HCT116 (cell line): ENCODE data around the gene KCNIP4. TPM values are rescaled to one million over a fixed set of nuclear protein-coding genes. Genes with fewer than 3 reads are reported as not detected.

Experiments
- ATAC-seq: fragments of 200-7000 bp; cut with Tn5 transposase; 2 replicates; pipeline ENCODE4 v1.9.1; 2020; ENCODE audit warnings: mild to moderate bottlenecking, moderate library complexity
- BruUV-seq: library from RNA; stranded (reverse); fragments of 400-500 nt; replicated peaks from 2 replicates; lab custom pipeline; 2021; lab: Mats Ljungman, UMichigan
- CTCF ChIA-PET: fragments of 300-600 bp; sonication (Branson Sonifier 250); formaldehyde crosslinking; loops from one replicate; lab custom pipeline; 2021; ENCODE audit warnings: antibody characterized with exemption; lab: Charles Lee
- POLR2A ChIA-PET: fragments of 300-600, 350-600 bp; sonication (Branson Sonifier 250); formaldehyde crosslinking; loops from one replicate; lab custom pipeline; 2021; ENCODE audit warnings: antibody characterized with exemption; lab: Charles Lee
- RAD21 ChIA-PET, 2 experiments: fragments of 300-600 bp; sonication (Branson Sonifier 250); formaldehyde crosslinking; loops; one replicate each; lab custom pipeline; 2023; ENCODE audit warnings: low total read pairs in 2 of 2; ENCODE audit not compliant: uncharacterized antibody in 2 of 2, unreplicated experiment in 2 of 2, low non-redundant PET in 1 of 2; lab: Charles Lee
- DNase-seq: peaks from one replicate; pipeline ENCODE4 v3.0.0-alpha.2; 2010; ENCODE audit warnings: low read depth, low spot score
- H2AFZ ChIP-seq: fragments of 200-600 bp; shearing (Covaris generic), sonication (generic); 2 replicates; pipeline ENCODE4 v1.6.1; 2017; ENCODE audit warnings: low read depth, mixed run types, mixed read lengths, antibody characterized with exemption, low read length; ENCODE audit not compliant: poor library complexity, severe bottlenecking
- H3K27ac ChIP-seq: 2 replicates; pipeline ENCODE4 v1.5.1; 2012; ENCODE audit warnings: low read depth, low read length
- H3K27me3 ChIP-seq: fragments of 200-600 bp; sonication (generic); 2 replicates; pipeline ENCODE4 v1.6.1; 2016; ENCODE audit warnings: mixed run types, low read length, mixed read lengths; ENCODE audit not compliant: insufficient read depth
- H3K36me3 ChIP-seq, 2 experiments: fragments of 200-500 bp in 1 of 2; fragments of 200-600 bp in 1 of 2; sonication (Bioruptor generic) in 1 of 2; sonication (generic) in 1 of 2; 2 replicates each; pipeline versions ENCODE4 v1.5.1 to v1.6.1; 2014 to 2016; ENCODE audit warnings: low read length in 2 of 2, inconsistent platforms in 1 of 2, mixed read lengths in 1 of 2, mixed run types in 1 of 2; ENCODE audit not compliant: insufficient read depth in 2 of 2, control insufficient read depth in 1 of 2
- H3K4me1 ChIP-seq, 2 experiments: fragments of 200-600 bp in 1 of 2; sonication (generic) in 1 of 2; 2 replicates each; pipeline versions ENCODE4 v1.5.1 to v1.6.1; 2012 to 2017; ENCODE audit warnings: low read length in 2 of 2, inconsistent platforms in 1 of 2, mild to moderate bottlenecking in 1 of 2, mixed read lengths in 1 of 2, mixed run types in 1 of 2, moderate library complexity in 1 of 2; ENCODE audit not compliant: insufficient read depth in 2 of 2, control insufficient read depth in 1 of 2
- H3K4me2 ChIP-seq: fragments of 200-600 bp; sonication (generic); 2 replicates; pipeline ENCODE4 v1.6.1; 2017; ENCODE audit warnings: mixed run types, low read length, mixed read lengths
- H3K4me3 ChIP-seq, 2 experiments: fragments of 200-600 bp in 1 of 2; sonication (generic) in 1 of 2; replicated peaks in 1 of 2; 2 replicates each; pipeline ENCODE4 v1.5.1; 2011 to 2016; ENCODE audit warnings: low read length in 2 of 2, control low read depth in 1 of 2, low read depth in 1 of 2, mild to moderate bottlenecking in 1 of 2, mixed read lengths in 1 of 2, mixed run types in 1 of 2
- H3K79me2 ChIP-seq: fragments of 200-600 bp; sonication (generic); 2 replicates; pipeline ENCODE4 v1.6.1; 2017; ENCODE audit warnings: mild to moderate bottlenecking, mixed run types, low read length, moderate library complexity, mixed read lengths; ENCODE audit not compliant: insufficient read depth
- H3K9ac ChIP-seq: fragments of 200-600 bp; sonication (generic); 2 replicates; pipeline ENCODE4 v1.6.1; 2016; ENCODE audit warnings: low read length, mixed read lengths
- H3K9me2 ChIP-seq: fragments of 200-600 bp; sonication (generic), shearing (Covaris generic); 2 replicates; pipeline ENCODE4 v1.6.1; 2017; ENCODE audit warnings: mixed run types, mild to moderate bottlenecking, moderate library complexity; ENCODE audit not compliant: insufficient read depth
- H3K9me3 ChIP-seq, 2 experiments: fragments of 200-500 bp in 1 of 2; fragments of 200-600 bp in 1 of 2; sonication (Bioruptor generic) in 1 of 2; sonication (generic) in 1 of 2; 2 replicates each; pipeline ENCODE4 v1.6.1; 2014 to 2017; ENCODE audit warnings: low read length in 2 of 2, mixed read lengths in 2 of 2, inconsistent platforms in 1 of 2, low read depth in 1 of 2, mild to moderate bottlenecking in 1 of 2, mixed run types in 1 of 2, moderate library complexity in 1 of 2; ENCODE audit not compliant: control insufficient read depth in 1 of 2, insufficient read depth in 1 of 2
- H4K20me1 ChIP-seq: fragments of 200-600 bp; sonication (generic), shearing (Covaris generic); 2 replicates; pipeline ENCODE4 v1.6.1; 2017; ENCODE audit warnings: mixed run types, mild to moderate bottlenecking, moderate library complexity; ENCODE audit not compliant: insufficient read depth
- CBX3 ChIP-seq: IDR thresholded peaks from 2 replicates; pipeline ENCODE4 v1.6.1; 2012; ENCODE audit warnings: low read depth
- CEBPB ChIP-seq: IDR thresholded peaks from 2 replicates; pipeline ENCODE4 v1.6.1; 2012; ENCODE audit warnings: low read depth
- FOSL1 ChIP-seq: IDR thresholded peaks from 2 replicates; pipeline ENCODE4 v1.6.1; 2012; ENCODE audit warnings: low read depth
- REST ChIP-seq: IDR thresholded peaks from 2 replicates; pipeline ENCODE4 v1.6.1; 2012; ENCODE audit warnings: low read depth
- YY1 ChIP-seq: IDR thresholded peaks from 2 replicates; pipeline ENCODE4 v1.6.1; 2011; ENCODE audit warnings: low read length, low read depth, moderate library complexity, mild to moderate bottlenecking; ENCODE audit not compliant: insufficient replicate concordance; ENCODE audit errors: extremely low read depth
- ZNF274 ChIP-seq: fragments of 200-500 bp; sonication (Bioruptor generic); IDR thresholded peaks from 2 replicates; pipeline ENCODE4 v1.6.1; 2014; ENCODE audit warnings: mild to moderate bottlenecking, low read depth, low read length, inconsistent platforms
- intact Hi-C: fragments of 100-400 bp; cut with micrococcal nuclease; formaldehyde crosslinking; loops from 2 replicates; pipeline ENCODE4 v1.10.0; 2022
- total RNA-seq: library from RNA; stranded (reverse); gene quantifications from one replicate; pipeline ENCODE4 v1.2.1, GENCODE V29; 2021; ENCODE audit not compliant: unreplicated experiment
- TF ChIP-seq, protein P1 (sequence below): IDR thresholded peaks from 2 replicates; pipeline ENCODE4 v1.6.1; 2012

Gene KCNIP4
- total RNA-seq, 1 experiment from 2014 or later = not detected

DNA sequence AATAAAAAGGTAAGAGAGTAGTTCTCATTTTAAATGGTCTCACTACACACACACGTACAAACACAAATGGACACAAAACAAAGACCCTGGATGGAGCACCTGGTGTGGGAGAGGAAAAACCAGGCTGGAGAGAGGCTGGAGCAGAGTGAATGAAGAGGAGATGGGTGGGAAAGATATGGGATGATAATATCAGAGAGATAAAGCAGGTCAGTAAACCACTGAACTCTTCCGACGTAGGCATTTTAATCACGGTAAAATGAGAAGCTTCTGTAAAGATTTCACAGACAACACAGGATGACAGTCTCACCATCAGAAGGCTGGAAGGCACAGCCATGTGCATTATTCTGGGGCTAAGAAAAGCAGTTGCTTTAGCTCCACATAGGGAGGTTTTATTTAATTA, 532.8 kb downstream of the KCNIP4 start:
- no peaks in the 10 kb centered on the region for H3K27me3 ChIP-seq
- no peaks in the 10 kb centered on the region for H3K36me3 ChIP-seq
- DNase-seq (no peak), ATAC-seq (no peak)
- H3K9me2 ChIP-seq = no peaks in the 10 kb centered on the region
- no peaks in the 10 kb centered on the region for H3K79me2 ChIP-seq
- H4K20me1 ChIP-seq = no peaks in the 10 kb centered on the region
- TF ChIP-seq CEBPB (no peak), REST (no peak)
- CTCF ChIA-PET = no interaction called here
- no peak overlapping the region for H2AFZ ChIP-seq
- BruUV-seq = no TSS peak
- POLR2A ChIA-PET = no interaction called here
- H3K4me2 ChIP-seq = no peak overlapping the region
- H3K4me1 ChIP-seq = no peaks in the 10 kb centered on the region
- RAD21 ChIA-PET = no interaction called here
- H3K27ac ChIP-seq = no peak overlapping the region
- H3K4me3 ChIP-seq = no peak overlapping the region
- no peak overlapping the region for H3K9ac ChIP-seq
- intact Hi-C loops = no loop called here
- peaks cover 0 to 20% of the 10 kb centered on the region in 2 experiments; a peak in 2 of 4 replicates for H3K9me3 ChIP-seq

GRCh38 chr4:21413807-21414370, 534.7 kb downstream of the KCNIP4 start:
- ChIA-PET RAD21 (no interaction called here), CTCF (no interaction called here), POLR2A (no interaction called here)
- no peaks in the 10 kb centered on the region for H3K79me2 ChIP-seq
- DNase-seq (no peak), ATAC-seq (no peak)
- H4K20me1 ChIP-seq = no peaks in the 10 kb centered on the region
- no peaks in the 10 kb centered on the region for H3K36me3 ChIP-seq
- H2AFZ ChIP-seq = no peak overlapping the region
- H3K9me3 ChIP-seq = peaks cover 0 to 20% of the 10 kb centered on the region in 2 experiments; a peak in 2 of 4 replicates
- no peak overlapping the region for H3K4me2 ChIP-seq
- H3K9ac ChIP-seq = no peak overlapping the region
- no peak for TF ChIP-seq CBX3
- TF ChIP-seq FOSL1 = no peak
- TF ChIP-seq, protein P1, sequence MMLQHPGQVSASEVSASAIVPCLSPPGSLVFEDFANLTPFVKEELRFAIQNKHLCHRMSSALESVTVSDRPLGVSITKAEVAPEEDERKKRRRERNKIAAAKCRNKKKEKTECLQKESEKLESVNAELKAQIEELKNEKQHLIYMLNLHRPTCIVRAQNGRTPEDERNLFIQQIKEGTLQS = no peak
- no peak for TF ChIP-seq ZNF274
- no peak for TF ChIP-seq YY1
- H3K4me1 ChIP-seq = no peaks in the 10 kb centered on the region
- no peak overlapping the region for H3K4me3 ChIP-seq
- no peaks in the 10 kb centered on the region for H3K9me2 ChIP-seq
- BruUV-seq = no TSS peak
- no peak overlapping the region for H3K27ac ChIP-seq
- intact Hi-C loops = no loop called here
- no peaks in the 10 kb centered on the region for H3K27me3 ChIP-seq
